GM19455 (cell line): ENCODE data around the gene PTRH2.
"Not testable (repeated sequence)": the region's sequence is repeated elsewhere in the genome, so short reads cannot be mapped to it uniquely, and the experiment has no call there.

Experiments
- ATAC-seq: cut with Tn5 transposase; IDR thresholded peaks from one replicate; pipeline ENCODE4 v1.9.1; 2021; ENCODE audit not compliant: unreplicated experiment

The PTRH2 gene

DNA sequence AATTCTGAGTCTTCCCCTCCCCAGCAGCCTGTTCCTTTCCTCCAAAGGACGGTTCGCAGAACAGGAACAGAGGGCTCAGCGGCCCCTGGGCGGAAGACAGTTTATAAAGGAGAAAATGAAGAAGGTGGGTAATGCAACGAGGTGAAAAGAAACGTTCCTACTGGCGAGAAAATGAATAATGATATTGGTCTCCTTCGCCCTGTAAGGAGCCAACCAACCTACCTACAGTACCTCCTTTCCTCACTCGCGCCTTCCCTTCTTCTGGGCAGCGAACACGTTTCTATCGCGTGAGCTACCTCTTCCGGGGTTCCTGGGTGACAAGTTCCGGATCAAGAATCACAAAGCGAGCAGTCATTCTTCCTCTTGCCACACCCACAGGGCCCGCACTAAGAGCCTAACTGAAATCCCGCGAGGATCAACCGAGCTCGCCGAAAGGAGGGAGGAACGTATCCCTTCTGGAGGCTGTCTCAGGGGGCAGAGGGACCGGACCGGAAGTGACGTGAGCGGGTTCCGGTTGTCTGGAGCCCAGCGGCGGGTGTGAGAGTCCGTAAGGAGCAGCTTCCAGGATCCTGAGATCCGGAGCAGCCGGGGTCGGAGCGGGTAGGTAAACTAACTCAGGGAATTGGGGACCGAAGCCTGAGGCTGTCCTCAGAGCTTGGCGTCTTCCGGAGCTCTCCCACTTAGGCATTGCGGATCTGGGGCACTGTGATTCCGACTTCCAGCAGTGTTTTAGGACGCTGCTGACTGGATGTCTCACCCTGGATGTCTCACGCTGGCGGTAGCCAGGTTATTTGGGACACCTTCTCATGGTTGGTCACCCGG is at the start of gene PTRH2, which contains the start of gene VMP1:
TSS of gene PTRH2 (minus strand) at position 282 of the 822 bp plus-strand sequence. CDS start 9,452 bp downstream, outside the sequence.
TSS of gene VMP1 (plus strand) at position 506 of the 822 bp plus-strand sequence. CDS start 23,793 bp downstream, outside the sequence.
- peak; percentile 93 for ATAC-seq

DNA sequence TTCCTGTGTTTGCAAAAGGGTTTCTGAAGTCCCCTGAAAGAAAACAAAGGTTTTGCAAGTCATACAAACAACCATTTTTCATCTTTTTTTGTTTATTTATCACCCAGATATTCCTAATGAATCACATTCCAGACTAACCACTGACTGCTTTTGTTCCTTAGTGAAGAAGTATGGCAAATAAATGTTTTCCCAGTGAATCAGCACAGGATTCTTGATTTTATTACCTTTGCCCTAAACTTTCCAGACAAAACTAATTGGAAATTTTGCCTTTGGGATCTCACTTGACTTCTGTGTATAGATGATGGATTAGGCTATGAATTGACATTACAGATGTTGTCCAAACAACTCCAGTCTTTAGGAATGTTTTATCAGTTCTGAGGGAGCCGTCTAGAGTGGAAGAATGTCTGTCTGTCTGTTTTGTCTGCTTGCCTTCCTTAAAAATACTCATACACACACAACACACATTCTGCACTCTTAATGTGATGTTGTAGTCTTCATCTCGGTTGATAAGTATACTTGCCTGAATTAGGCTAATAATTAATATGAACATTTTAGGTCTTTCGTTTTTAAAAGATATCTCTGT is 49.1 kb upstream of the PTRH2 start:
- ATAC-seq, result no peak

DNA sequence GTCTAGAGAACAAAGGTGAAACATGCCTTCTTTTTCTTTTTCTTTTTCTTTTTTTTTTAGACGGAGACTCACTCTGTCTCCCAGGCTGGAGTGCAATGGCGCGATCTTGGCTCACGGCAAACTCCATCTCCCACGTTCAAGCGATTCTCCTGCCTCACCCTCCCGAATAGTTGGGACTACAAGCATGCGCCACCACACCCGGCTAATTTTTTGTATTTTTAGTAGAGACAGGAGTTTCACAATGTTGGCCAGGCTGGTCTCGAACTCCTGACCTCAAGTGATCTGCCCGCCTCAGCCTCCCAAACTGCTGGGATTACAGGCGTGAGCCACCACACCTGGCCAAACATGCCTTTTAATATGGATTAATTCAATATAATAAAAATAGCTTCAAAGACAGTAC is 47.8 kb upstream of the PTRH2 start:
- ATAC-seq, result not testable (repeated sequence)

DNA sequence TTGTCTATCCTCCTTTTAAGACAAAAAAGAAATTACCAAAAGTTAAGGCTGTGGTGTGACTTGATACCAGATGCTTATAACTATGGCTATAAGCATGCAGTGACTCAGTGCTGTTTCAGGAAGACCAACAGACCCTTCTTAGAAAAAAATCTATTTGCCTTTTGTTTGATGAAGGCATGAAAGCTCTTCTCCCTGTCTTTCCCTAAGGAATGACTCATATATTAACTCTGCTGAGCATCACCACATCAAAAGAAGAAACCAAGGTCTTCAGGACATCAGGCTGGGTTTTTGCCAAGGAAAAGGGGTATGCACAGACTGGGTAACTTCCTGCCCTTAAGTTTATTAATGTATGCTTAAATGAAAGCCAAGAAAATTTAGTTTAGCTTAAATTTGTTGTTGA is 47.3 kb upstream of the PTRH2 start:
- ATAC-seq, result no peak

DNA sequence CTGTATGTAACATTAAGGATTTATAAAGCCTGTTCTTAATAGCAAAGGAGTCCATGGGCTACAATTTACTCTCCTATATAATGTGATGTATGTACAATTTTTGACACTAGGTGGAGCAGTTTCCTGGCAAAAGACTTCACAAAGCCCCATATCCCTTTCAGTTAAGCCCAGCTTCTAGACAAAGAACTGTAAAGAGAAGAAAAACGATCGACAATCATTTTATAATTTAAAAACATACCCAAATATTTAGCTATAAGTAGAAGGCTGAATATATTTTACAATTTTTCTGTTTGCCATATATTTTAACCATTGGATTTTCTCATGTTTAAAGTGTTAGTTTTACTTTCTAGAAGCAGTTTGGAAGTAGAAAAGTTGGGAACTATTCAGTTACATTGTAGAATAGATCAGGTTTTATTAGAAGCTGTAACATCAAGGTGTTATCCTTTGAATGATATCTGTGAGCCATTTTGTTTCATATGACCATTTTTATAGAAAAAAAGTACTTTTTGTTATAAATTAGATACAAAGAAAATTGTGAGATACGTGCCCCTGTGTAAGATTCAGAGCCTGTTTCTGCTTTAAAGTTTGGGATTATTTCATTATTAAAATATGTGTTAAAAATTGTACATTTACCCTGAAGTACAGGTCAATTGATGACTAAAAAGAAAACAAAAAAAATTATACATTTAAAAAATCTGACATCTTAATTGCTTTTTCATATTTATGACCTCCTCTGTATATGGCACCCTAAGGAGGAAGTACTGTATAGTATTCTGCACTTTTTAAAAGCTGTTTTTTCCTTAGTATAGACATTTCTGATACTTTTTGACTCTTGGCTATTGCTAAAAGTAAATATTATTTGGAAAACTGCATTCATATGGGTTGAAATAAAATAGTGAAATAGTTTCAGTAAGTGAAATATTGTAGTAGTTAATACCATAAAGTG is 46.6 kb upstream of the PTRH2 start:
- peak; percentile 55 for ATAC-seq

DNA sequence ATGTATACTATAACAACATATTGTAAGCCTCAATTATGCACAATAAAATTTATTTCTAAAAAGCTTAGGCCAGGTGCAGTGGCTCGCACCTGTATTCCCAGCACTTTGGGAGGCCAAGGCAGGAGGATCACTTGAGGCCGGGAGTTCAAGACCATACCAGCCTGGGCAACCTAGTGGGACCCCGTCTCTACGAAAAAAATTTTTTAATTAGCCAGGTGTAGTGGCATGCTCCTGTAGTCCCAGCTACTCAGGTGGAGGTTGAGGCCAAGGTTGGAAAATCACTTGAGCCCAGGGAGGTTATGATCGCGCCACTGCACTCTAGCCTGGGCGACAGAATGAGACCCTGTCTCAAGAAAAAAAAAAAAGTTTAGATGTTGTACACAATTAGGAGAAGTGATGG is 45.7 kb upstream of the PTRH2 start:
- no peak for ATAC-seq

DNA sequence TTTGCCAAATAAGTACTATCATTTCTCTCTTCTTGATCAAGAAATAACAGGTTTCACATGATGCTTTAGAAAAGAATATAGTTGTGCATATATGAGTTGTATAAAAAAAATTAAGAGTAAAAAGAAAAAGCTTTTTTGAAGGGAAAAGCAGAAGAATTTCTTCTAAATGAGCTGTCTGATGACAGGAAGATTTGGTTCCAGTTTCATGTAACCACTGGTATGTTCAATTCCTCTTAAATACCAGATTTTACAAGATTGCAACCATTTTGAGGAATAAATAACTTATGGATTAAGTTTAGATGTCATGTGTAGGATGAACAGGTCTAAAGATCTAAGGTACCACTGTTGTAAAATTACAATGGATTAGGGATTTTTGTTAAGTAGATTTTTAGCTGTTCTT is 45.2 kb upstream of the PTRH2 start:
- no peak for ATAC-seq

DNA sequence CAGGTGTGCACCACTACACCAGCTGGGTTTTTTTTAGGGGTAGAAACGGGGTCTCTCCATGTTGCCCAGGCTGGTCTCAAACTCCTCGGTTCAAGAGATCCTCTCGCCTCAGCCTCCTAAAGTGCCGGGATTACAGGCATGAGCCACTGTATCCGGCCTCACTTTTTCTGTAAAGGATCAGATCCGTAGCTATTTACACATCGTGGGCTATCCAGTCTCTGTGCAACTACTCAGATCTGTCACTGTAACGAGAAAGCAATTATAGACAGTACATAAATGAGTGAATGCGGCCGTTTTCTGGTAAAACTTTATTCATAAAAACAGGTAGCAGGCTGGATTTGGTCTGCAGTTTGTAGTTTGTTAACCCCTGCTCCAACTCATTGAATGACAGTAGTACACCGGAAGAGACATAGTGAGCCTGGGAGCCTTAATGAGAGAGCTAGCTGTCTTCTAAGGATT is 44.8 kb upstream of the PTRH2 start:
- ATAC-seq, result peak; percentile 49

DNA sequence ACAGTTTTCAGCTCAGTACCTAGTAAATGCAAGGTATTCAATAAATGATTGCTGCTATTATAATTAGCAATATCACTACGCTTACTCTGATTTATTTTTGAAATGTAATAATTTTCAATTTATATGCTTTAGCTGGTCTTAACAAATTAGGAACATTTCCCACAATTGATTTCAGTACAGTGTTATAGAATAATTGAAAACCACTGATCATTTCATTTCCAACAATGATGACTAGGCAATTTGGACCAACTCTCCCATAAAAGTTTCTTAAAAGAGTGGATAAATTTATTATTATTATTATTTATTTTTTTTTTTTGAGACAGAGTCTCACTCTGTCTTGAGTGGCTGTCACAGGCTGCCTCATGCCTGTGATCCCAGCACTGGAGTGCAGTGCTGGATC is 41.4 kb upstream of the PTRH2 start:
- no peak for ATAC-seq

DNA sequence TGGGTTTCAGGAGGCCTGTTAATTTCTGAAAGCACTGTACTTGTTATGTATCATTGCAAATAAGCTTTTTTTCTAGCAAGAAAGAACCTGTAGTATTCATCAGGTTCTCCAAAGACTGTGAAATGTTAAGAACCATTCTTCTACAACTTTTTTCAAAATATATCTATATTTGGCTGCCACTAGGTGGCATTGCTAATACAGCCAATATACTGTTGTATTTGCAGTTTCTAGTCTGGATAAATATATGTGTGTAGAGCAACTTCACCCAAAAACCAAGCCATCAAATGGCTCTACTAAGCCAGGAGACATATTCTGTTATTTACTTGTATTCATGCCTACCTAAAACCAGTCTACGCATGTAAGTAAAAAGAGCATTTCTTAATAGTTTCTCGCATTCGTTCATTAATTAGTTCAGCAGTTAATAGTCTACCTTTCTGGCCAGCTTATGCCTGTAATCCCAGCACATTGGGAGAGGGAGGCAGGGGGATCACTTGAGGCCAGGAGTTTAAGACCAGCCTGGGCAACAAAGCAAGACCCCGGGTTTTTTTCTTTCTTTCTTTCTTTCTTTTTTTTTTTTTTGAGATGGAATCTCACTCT is 39.7 kb upstream of the PTRH2 start:
- ATAC-seq, result no peak

DNA sequence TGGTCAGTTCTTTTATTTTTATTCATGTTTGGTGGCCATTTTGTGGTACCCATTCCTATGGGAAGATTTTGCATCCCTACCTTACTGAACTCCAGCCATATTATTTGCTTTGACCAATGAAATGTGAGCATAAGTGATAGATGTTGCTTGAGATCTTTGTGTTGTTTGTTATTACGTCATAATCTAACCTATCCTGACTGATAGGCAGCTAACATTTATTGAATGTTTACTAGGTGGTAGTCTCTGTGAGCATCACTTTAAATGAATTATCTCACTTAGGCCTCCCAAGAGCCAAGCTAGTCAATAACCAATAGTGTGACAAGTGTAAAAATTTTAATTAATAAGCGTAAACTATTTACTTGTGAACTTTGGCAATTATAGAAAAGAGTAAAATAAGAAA is 37.8 kb upstream of the PTRH2 start:
- ATAC-seq, result no peak

DNA sequence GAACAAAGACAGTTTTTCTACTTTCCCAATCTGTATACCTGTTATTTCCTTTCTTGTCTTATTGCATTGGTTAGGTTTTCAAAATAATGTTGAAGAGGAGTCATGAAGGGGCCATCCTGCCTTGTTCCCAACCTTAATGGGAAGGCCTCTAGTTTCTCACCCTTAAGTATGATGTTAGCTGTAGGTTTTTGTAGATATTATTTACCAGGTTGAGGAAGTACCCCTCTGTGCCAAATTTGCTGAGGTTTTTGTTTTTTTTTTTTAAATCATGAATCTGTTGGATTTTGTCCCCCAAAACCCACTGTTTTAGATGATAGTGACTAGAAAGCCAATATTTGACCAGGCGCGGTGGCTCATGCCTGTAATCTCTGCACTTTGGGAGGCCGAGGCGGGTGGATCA is 36.6 kb upstream of the PTRH2 start:
- no peak for ATAC-seq

DNA sequence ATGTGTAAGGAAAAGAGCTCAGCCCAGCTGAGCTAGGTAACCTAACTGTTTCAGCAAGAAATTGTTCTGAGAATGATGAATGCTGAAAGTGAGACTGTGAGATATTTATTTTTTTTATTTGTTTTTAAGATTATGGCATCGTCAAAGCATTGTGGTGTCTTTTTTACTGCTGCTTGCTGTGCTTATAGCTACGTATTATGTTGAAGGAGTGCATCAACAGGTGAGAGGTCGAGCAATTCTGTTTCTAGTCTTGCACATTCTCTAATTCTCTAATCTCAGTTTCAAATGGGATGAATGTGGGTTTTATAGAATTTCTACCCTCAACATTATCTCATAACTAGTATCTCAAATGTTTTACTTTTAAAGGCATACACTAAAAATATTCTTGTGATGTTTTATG is 30.1 kb upstream of the PTRH2 start:
- no peak for ATAC-seq

DNA sequence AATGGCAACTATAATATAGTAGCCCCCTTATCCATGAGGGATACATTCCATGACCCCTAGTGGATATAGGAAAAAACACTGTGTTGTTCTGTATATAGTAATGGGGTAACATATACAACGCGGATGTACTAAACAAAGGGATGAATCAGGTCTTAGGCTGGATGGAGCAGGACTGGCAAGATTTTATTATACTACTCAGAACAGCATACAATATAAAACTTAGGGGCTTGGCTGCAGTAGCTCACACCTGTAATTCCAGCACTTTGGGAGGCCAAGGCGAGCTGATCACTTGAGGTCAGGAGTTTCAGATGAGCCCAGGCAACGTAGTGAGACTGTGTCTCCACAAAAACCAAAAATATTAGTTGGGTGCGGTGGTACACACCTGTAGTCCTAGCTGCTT is 27.0 kb upstream of the PTRH2 start:
- ATAC-seq, result no peak

DNA sequence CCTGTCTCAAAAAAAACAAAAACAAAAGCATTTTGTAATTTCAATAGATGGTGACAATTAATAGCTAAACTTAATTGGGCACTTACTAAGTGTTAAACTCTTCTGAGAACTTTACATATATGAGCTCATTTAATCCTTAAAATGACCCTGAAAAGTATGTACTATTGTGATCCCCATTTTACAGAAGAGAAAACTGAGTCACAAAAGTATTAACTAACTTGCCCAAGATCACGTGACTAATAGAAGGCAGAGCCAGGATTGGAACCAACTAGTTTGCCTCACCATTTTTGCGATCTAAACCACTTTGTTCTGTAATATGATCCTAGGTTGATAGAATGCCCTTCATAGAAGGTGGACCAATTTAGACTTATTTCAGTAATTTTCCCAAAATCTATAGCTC is 26.5 kb upstream of the PTRH2 start:
- no peak for ATAC-seq

DNA sequence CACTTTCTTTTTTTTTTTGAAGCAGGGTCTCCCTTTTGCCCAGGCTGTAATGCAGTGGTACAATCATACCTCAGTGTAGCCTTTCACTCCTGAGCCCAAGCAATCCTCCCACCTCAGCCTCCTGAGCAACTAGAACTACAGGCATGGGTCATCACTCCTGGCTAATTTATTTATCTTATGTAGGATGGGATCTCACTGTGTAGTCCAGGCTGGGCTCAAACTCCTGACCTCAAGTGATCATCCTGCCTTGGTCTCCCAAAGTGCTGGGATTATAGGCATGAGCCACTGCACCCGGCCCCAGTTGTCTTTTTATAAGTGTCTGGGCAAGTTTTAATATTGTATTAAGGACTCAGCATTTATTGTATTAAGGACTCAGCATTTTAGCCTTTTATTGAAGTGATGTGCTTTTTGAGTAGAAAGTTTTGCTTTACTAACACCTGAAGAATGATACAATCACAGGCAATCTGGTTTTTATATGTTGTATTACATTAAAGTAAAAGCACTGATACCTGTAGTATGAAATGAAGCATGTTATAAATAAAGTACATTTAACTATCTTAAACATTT is 23.1 kb upstream of the PTRH2 start:
- no peak for ATAC-seq

DNA sequence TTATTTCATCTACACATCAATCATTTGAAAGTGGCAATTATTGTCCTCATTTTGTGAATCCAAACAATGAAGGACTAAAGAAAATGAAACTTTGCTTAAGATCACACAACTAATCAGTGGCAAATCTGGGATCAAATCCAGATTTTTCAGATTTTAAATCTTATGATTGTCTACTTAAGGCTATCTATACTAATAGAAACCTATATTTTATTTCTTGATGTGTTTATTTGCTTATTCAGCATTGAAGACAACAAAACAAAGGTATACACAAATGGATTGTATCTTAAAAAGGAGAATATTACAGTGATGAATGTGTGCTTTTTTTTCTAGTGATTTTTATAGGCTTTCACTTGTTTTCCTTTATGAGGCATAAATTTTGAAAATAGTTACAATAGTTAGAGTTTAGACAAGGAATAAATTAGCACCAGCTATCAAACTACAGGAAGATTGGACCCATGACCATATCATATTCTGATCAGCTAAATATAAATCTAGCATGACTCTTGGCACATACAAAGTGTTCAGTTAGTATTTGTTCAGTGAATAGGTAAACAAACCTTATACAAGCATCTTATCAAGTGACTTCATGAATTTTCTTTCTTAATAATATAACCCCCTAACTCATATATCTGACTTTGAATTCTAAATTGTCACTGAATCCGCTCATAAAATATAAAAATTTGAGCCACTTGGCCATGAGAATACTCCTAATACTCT is 20.7 kb upstream of the PTRH2 start:
- no peak for ATAC-seq

DNA sequence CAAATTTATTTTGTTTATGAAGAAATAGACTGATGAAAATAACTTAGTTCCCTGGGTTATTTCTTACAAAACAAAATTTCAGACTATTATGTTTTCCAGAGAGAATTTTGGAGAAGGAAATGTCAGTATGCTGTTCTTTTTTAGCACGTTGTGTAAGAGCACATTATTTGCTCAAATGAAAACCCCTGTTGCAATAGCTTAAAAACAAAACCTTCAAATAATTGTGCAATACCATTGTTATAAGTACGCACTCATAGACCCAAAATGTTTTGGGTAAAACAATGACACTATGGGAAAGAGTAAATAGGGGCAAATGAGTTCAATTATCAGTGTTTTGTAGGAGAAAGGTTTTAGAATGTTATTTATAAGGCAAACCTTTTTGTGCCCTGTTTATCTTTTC is 18.5 kb upstream of the PTRH2 start:
- no peak for ATAC-seq

DNA sequence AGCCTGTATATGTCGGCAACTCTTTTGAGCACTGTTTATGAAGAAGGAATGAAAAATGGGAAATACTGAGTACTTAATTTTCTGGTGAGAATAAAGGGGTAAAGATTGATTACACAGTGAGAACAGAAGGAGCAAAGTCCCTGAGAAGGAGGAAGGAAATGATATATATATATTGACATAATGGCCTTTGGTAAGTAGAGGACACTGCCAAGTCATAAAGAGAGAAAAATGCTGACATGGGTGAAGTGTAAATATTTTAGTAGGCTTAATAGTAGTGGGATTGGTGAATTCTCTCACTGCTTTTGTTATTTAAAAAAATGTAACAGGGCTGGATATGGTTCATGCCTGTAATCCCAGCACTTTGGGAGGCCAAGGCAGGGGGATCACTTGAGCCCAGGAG is 16.4 kb upstream of the PTRH2 start:
- no peak for ATAC-seq

DNA sequence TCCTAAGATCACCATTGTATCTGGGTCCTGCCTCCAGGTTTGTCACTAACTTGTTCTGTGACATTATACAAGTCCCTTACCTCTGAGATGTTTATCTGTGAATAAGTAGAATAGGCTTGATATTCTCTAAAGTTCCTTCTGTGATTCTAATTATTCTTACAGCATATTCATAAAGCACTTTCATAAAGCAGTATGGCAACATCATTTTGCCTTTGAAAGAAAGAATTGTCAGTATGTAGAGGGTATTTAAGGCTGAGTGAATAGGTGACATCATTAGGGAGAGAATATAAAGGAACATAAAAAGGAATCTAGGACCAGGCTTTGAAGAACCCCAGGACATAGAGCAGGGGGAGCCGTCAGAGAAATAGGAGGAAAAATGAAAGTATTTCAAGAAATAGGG is 15.8 kb upstream of the PTRH2 start:
- no peak for ATAC-seq
